Mammary epithelial cell (primary cell): Measurements from ENCODE around the gene SMAD6.

Source experiments
- CTCF ChIP-seq, 2 donors: IDR thresholded peaks in 1 of 2; conservative IDR thresholded peaks in 1 of 2; 2 replicates each; pipeline ENCODE4 v1.5.1; 2011 to 2012; ENCODE audit warnings: inconsistent platforms in 2 of 2, low read length in 2 of 2, mild to moderate bottlenecking in 2 of 2, control low read depth in 1 of 2, low read depth in 1 of 2; ENCODE audit not compliant: insufficient read depth in 1 of 2; ENCODE audit errors: extremely low read depth in 1 of 2
- EZH2 ChIP-seq: IDR thresholded peaks from 2 replicates; pipeline ENCODE4 v1.6.1; 2012; ENCODE audit warnings: low read length, inconsistent platforms, borderline replicate concordance

GRCh38 chr15:66698318-66698961 is 3.6 kb upstream of the SMAD6 start:
- TF ChIP-seq CTCF (conservative IDR thresholded peaks at IDR 0.05 in 1 of 2, IDR thresholded peaks at IDR 0.05 in 1 of 2; ENCODE audit: extremely low read depth in 1 of 2, insufficient read depth in 1 of 2, low read depth in 1 of 2, low read length in 2 of 2) (peak; percentile 75 to 88), EZH2 (no peak)
